K562 (cell line): ENCODE measurements around the gene ASPHD2. TPM values are rescaled to one million over a fixed set of nuclear protein-coding genes. Genes with fewer than 3 reads are reported as not detected.

Source experiments
- ATAC-seq: fragments of 200-7000 bp; cut with Tn5 transposase; 3 replicates; pipeline ENCODE4 v1.9.1; 2020; ENCODE audit warnings: moderate library complexity
- BruUV-seq: library from RNA; stranded (reverse); fragments of 400-500 nt; replicated peaks from 2 replicates; lab custom pipeline; 2021; lab: Mats Ljungman, UMichigan
- CTCF ChIA-PET: fragments of 300-600 bp; formaldehyde crosslinking; extraction: SDS; loops from one replicate; lab custom pipeline; 2021; ENCODE audit warnings: low intra/inter-chr PET ratio; lab: Yijun Ruan, JAX
- POLR2A ChIA-PET: fragments of 300-600, 350-650 bp; sonication (Branson Sonifier 250); formaldehyde crosslinking; extraction: SDS; loops from one replicate; lab custom pipeline; 2021; ENCODE audit warnings: antibody characterized with exemption, inconsistent platforms; lab: Yijun Ruan, JAX
- DNase-seq, 4 experiments: peaks; one replicate each; pipeline versions ENCODE4 v3.0.0 to v3.0.0-alpha.2; 2011 to 2018; ENCODE audit warnings: low spot score in 3 of 4, mixed read lengths in 3 of 4; ENCODE audit errors: extremely low read depth in 1 of 4
- FAIRE-seq: peaks from 2 replicates; lab custom pipeline; 2011; peaks lifted over from hg19 to GRCh38; lab: Jason Lieb, UNC
- H2AFZ ChIP-seq: 2 replicates; pipeline ENCODE4 v1.6.0; 2011; ENCODE audit warnings: low read depth, low read length, control low read depth, inconsistent platforms
- H3K27ac ChIP-seq: fragments of 200-600 bp; 3 replicates; pipeline ENCODE4 v1.8.0; 2011; ENCODE audit warnings: low read depth, mild to moderate bottlenecking, control low read depth, inconsistent platforms, low read length, moderate library complexity, mixed read lengths; ENCODE audit errors: extremely low read depth
- H3K27me3 ChIP-seq, 2 experiments: fragments of 300-600 bp in 1 of 2; 2 replicates in 1 of 2; 3 replicates in 1 of 2; pipeline versions ENCODE4 v1.6.0 to v1.8.0; 2011; ENCODE audit warnings: inconsistent platforms in 2 of 2, low read length in 2 of 2, mild to moderate bottlenecking in 1 of 2, mixed read lengths in 1 of 2, moderate library complexity in 1 of 2; ENCODE audit not compliant: control insufficient read depth in 2 of 2, insufficient read depth in 2 of 2
- H3K36me3 ChIP-seq: fragments of 300-600 bp; 3 replicates; pipeline ENCODE4 v1.8.0; 2011; ENCODE audit warnings: mild to moderate bottlenecking, low read length, inconsistent platforms; ENCODE audit not compliant: control insufficient read depth, insufficient read depth
- H3K4me1 ChIP-seq, 2 experiments: fragments of 200-600 bp in 1 of 2; replicated peaks in 1 of 2; 2 replicates in 1 of 2; 3 replicates in 1 of 2; pipeline versions ENCODE4 v1.5.1 to v1.8.0; 2011; ENCODE audit warnings: inconsistent platforms in 2 of 2, low read length in 2 of 2, mild to moderate bottlenecking in 1 of 2, mixed read lengths in 1 of 2, moderate library complexity in 1 of 2; ENCODE audit not compliant: control insufficient read depth in 2 of 2, insufficient read depth in 2 of 2
- H3K4me2 ChIP-seq: 2 replicates; pipeline ENCODE4 v1.6.1; 2011; ENCODE audit warnings: low read length, control low read depth, inconsistent platforms, mixed read lengths; ENCODE audit not compliant: insufficient read depth
- H3K4me3 ChIP-seq: fragments of 200-600 bp; sonication (generic), shearing (Covaris generic); 2 replicates; pipeline ENCODE4 v1.5.1; 2016; ENCODE audit warnings: control low read depth, inconsistent platforms
- H3K79me2 ChIP-seq: fragments of 200-600 bp; 3 replicates; pipeline ENCODE4 v1.8.0; 2011; ENCODE audit warnings: low read length, inconsistent platforms; ENCODE audit not compliant: control insufficient read depth, insufficient read depth
- H3K9ac ChIP-seq, 2 experiments: 2 replicates each; pipeline versions ENCODE4 v1.6.0 to v1.6.1; 2011; ENCODE audit warnings: low read depth in 2 of 2, low read length in 2 of 2, control low read depth in 1 of 2, inconsistent platforms in 1 of 2, mild to moderate bottlenecking in 1 of 2, mixed read lengths in 1 of 2; ENCODE audit not compliant: insufficient read depth in 1 of 2
- H3K9me1 ChIP-seq: one replicate; pipeline ENCODE4 v1.6.0; 2011; ENCODE audit warnings: inconsistent platforms, mild to moderate bottlenecking, low read length, moderate library complexity; ENCODE audit not compliant: control insufficient read depth, insufficient read depth
- H3K9me3 ChIP-seq: replicated peaks from 2 replicates; pipeline ENCODE4 v1.5.1; 2011; ENCODE audit warnings: low read depth, low read length, inconsistent platforms; ENCODE audit not compliant: control insufficient read depth, insufficient read depth
- H4K20me1 ChIP-seq: replicated peaks from 2 replicates; pipeline ENCODE4 v1.6.1; 2011; ENCODE audit warnings: low read length, inconsistent platforms, mixed read lengths; ENCODE audit not compliant: control insufficient read depth, insufficient read depth
- ASH1L ChIP-seq: fragments of 450-650 bp; IDR thresholded peaks from 2 replicates; pipeline ENCODE4 v1.6.1; 2018; ENCODE audit warnings: borderline replicate concordance, mild to moderate bottlenecking, low read depth; ENCODE audit not compliant: partially characterized antibody
- CBX1 ChIP-seq: sonication (generic); IDR thresholded peaks from 2 replicates; pipeline ENCODE4 v1.6.1; 2016; ENCODE audit warnings: antibody characterized with exemption, low read depth, mild to moderate bottlenecking
- CHD4 ChIP-seq: fragments of 200-600 bp; sonication (generic); IDR thresholded peaks from 3 replicates; pipeline ENCODE4 v1.6.1; 2012; ENCODE audit warnings: low read depth, mild to moderate bottlenecking, mixed read lengths, low read length, inconsistent platforms; ENCODE audit not compliant: insufficient read depth, insufficient replicate concordance, poor library complexity, severe bottlenecking
- DEAF1 ChIP-seq: fragments of 450-650 bp; formaldehyde crosslinking; IDR thresholded peaks from 2 replicates; pipeline ENCODE4 v1.4.0; 2020; ENCODE audit warnings: mild to moderate bottlenecking, moderate library complexity
- GABPB1 ChIP-seq: sonication (generic); formaldehyde crosslinking; IDR thresholded peaks from 2 replicates; pipeline ENCODE4 v1.8.0; 2022; ENCODE audit warnings: mild to moderate bottlenecking, missing genetic modification reagents
- HDAC2 ChIP-seq: fragments of 450-650 bp; IDR thresholded peaks from 2 replicates; pipeline ENCODE4 v1.6.1; 2016; ENCODE audit warnings: mild to moderate bottlenecking
- HNRNPK ChIP-seq: fragments of 200-400 bp; formaldehyde crosslinking; IDR thresholded peaks from one replicate; pipeline ENCODE4 v1.6.1; 2018; ENCODE audit warnings: mild to moderate bottlenecking, low read depth, low read length; ENCODE audit not compliant: poor library complexity, severe bottlenecking
- IRF9 ChIP-seq: fragments of 450-650 bp; IDR thresholded peaks from 2 replicates; pipeline ENCODE4 v1.6.1; 2016; ENCODE audit warnings: missing biosample characterization, missing genetic modification characterization
- POLR2AphosphoS2 ChIP-seq: IDR thresholded peaks from 2 replicates; pipeline ENCODE4 v1.6.1; 2012; ENCODE audit warnings: low read length, improper control_type of control experiment
- SFPQ ChIP-seq: fragments of 200-400 bp; formaldehyde crosslinking; IDR thresholded peaks from 2 replicates; pipeline ENCODE4 v1.6.1; 2017; ENCODE audit warnings: mild to moderate bottlenecking, low read depth, low read length, moderate library complexity
- SMARCA5 ChIP-seq: fragments of 450-650 bp; IDR thresholded peaks from 2 replicates; pipeline ENCODE4 v1.6.1; 2016
- SP1 ChIP-seq: sonication (generic); formaldehyde crosslinking; IDR thresholded peaks from 2 replicates; pipeline ENCODE4 v1.8.1; 2022; ENCODE audit warnings: mild to moderate bottlenecking, missing genetic modification reagents
- ZBTB1 ChIP-seq: sonication (generic); formaldehyde crosslinking; IDR thresholded peaks from 2 replicates; pipeline ENCODE4 v1.8.1; 2023; ENCODE audit warnings: missing genetic modification reagents, low read depth, mild to moderate bottlenecking, borderline replicate concordance
- ZFP91 ChIP-seq: sonication (generic); formaldehyde crosslinking; IDR thresholded peaks from 2 replicates; pipeline ENCODE4 v1.8.0; 2022; ENCODE audit warnings: mild to moderate bottlenecking, missing genetic modification reagents
- ZNF165 ChIP-seq: fragments of 250-450 bp; sonication (Bioruptor Pico); IDR thresholded peaks from 2 replicates; pipeline ENCODE4 v1.4.0; 2020; ENCODE audit warnings: borderline replicate concordance
- ZNF785 ChIP-seq: fragments of 250-450 bp; sonication (Bioruptor Pico); IDR thresholded peaks from 2 replicates; pipeline ENCODE4 v1.4.0; 2020; ENCODE audit warnings: mild to moderate bottlenecking
- ZSCAN32 ChIP-seq: fragments of 450-650 bp; formaldehyde crosslinking; IDR thresholded peaks from 2 replicates; pipeline ENCODE4 v1.4.0; 2020; ENCODE audit warnings: mild to moderate bottlenecking, moderate library complexity
- WGBS: fragments of 100-300 bp; shearing (Covaris generic); methylation state at CpG from one replicate; pipeline ENCODE4 v1.1.6; 2016; ENCODE audit warnings: low coverage, mixed read lengths; ENCODE audit not compliant: insufficient coverage; ENCODE audit errors: missing lambda C conversion rate; 5-methylcytosine and 5-hydroxymethylcytosine counted together
- in situ Hi-C: fragments of 300-500 bp; cut with MboI; formaldehyde crosslinking; loops from 4 replicates; pipeline ENCODE4 v1.15.0; 2018; ENCODE audit warnings: inconsistent platforms, mixed read lengths
- intact Hi-C: fragments of 100-400 bp; cut with micrococcal nuclease; formaldehyde crosslinking; loops from 2 replicates; pipeline ENCODE4 v1.14.2; 2022
- polyA plus RNA-seq, 8 experiments: library from polyadenylated mRNA; depleted of rRNA in 4 of 8; stranded (reverse) in 5 of 8; unstranded in 3 of 8; fragments of >200 nt; fragmentation: Nextera tagmentation in 2 of 8; fragmentation: Illumina TruSeq in 1 of 8; extraction: Ambion mirVana in 2 of 8; extraction: Trizol in 1 of 8; gene quantifications; 2 replicates each; pipeline versions ENCODE4 v1.2.1 to v1.2.3, GENCODE V29; 2011 to 2014; ENCODE audit warnings: inconsistent platforms in 1 of 8, missing spikeins in 1 of 8
- total RNA-seq, 7 experiments: library from RNA; depleted of rRNA in 6 of 7; stranded (reverse); fragments of >200 nt in 6 of 7; fragmentation: Illumina TruSeq in 2 of 7; extraction: Trizol in 2 of 7; gene quantifications; 2 replicates each; pipeline versions ENCODE4 v1.2.1 to v1.2.3, GENCODE V29; 2011 to 2021; ENCODE audit warnings: low replicate concordance in 1 of 7

Gene ASPHD2
- total and polyA plus RNA-seq, 9 of the 15 experiments (the other 6 are each of a cell fraction or from before 2014, with no cell fraction given), result 0.18 to 0.64 (median 0.36) TPM

- Histone ChIP-seq H3K36me3 (no peaks in the 10 kb centered on the region), H3K79me2 (no peaks in the 10 kb centered on the region), H3K9ac (no peak overlapping the region), H3K27ac (no peak overlapping the region)
- in situ Hi-C loops, result no loop called here
- CTCF ChIA-PET, result no interaction called here
- WGBS, result 57% methylated on average over 6 of the region's 8 CpGs
- TF ChIP-seq SP1 (CRISPR knock-in tag), result no peak
- TF ChIP-seq IRF9, result no peak
- TF ChIP-seq HDAC2, result no peak
- no peak for TF ChIP-seq DEAF1 (CRISPR knock-in tag)
- no peak for TF ChIP-seq SMARCA5
- no peak for TF ChIP-seq ZSCAN32 (CRISPR knock-in tag)
- no peak for TF ChIP-seq GABPB1 (CRISPR knock-in tag)
- TF ChIP-seq ASH1L, result no peak
- TF ChIP-seq HNRNPK, result no peak
- TF ChIP-seq ZBTB1 (CRISPR knock-in tag), result no peak
- TF ChIP-seq CHD4, result no peak
- TF ChIP-seq CBX1, result no peak
- no peak for TF ChIP-seq SFPQ
- no peak for TF ChIP-seq ZNF785 (CRISPR knock-in tag)
- TF ChIP-seq ZNF165 (CRISPR knock-in tag), result no peak
- no peak for TF ChIP-seq ZFP91 (CRISPR knock-in tag)
- no peak for TF ChIP-seq POLR2AphosphoS2
- TF ChIP-seq, all 486 proteins: peak for 0
- BruUV-seq, result no TSS peak
- Histone ChIP-seq H4K20me1 (no peaks in the 10 kb centered on the region), H2AFZ (no peak overlapping the region), H3K9me3 (no peaks in the 10 kb centered on the region), H3K4me1 (peaks cover 0 to 3% of the 10 kb centered on the region in 2 experiments; a peak in 3 of 5 replicates), H3K9me1 (no peaks in the 10 kb centered on the region), H3K4me3 (no peak overlapping the region), H3K27me3 (no peaks in the 10 kb centered on the region), H3K4me2 (no peak overlapping the region)
- ATAC-seq, result no peak
- intact Hi-C loops, result no loop called here
- no peak for FAIRE-seq
- POLR2A ChIA-PET, result interaction anchor here (0.5 to 1.1 kb wide), 2 partner anchors 20 to 50 kb away, joined by 3 to 7 read pairs; no protein-coding TSS in a partner anchor
- DNase-seq, result no peak
Observed at GRCh38 chr22:26444777-26445176, 15.7 kb downstream of the ASPHD2 start.
